Right ventricle myocardium inferior (tissue), 1 donor: ENCODE data around the gene ADPRH. TPM values are rescaled to one million over a fixed set of nuclear protein-coding genes. Genes with fewer than 3 reads are reported as not detected.
"Not testable (repeated sequence)": the region's sequence is repeated elsewhere in the genome, so short reads cannot be mapped to it uniquely, and the experiment has no call there.

Experiments used
- ATAC-seq: fragments of 200-7000 bp; cut with Tn5 transposase; one replicate; pipeline ENCODE4 v1.9.1; 2020; ENCODE audit warnings: mild to moderate bottlenecking, moderate library complexity
- DNase-seq: peaks from one replicate; pipeline ENCODE4 v3.0.0; 2021; ENCODE audit errors: missing footprints
- intact Hi-C: fragments of 100-400 bp; cut with DNase I; formaldehyde crosslinking; loops from one replicate; pipeline ENCODE4 v1.11.0; 2022
- long read RNA-seq: library from polyadenylated mRNA; unstranded; transcript quantifications from one replicate; pipeline ENCODE4 v2.0.0, GENCODE V29; 2021
- total RNA-seq: library from RNA; stranded (reverse); fragmentation: NEBNext Ultra II Directional; extraction: Animal tissue kit (Norgen Biotek cat#: 25700); gene quantifications from one replicate; pipeline ENCODE4 v1.2.1, GENCODE V29; 2021
- donor health status: DM: no; HTN: yes; CAD: no; lungs with severe emphysema.

ADPRH gene
- total RNA-seq: 10.1 TPM
- long read RNA-seq, full-length matches to known transcripts: 19 of 22 reads
- long read RNA-seq, partial matches to known transcripts: 1 of 22 reads
- long read RNA-seq, other reads (novel, unspliced or antisense): 2 of 22 reads

DNA sequence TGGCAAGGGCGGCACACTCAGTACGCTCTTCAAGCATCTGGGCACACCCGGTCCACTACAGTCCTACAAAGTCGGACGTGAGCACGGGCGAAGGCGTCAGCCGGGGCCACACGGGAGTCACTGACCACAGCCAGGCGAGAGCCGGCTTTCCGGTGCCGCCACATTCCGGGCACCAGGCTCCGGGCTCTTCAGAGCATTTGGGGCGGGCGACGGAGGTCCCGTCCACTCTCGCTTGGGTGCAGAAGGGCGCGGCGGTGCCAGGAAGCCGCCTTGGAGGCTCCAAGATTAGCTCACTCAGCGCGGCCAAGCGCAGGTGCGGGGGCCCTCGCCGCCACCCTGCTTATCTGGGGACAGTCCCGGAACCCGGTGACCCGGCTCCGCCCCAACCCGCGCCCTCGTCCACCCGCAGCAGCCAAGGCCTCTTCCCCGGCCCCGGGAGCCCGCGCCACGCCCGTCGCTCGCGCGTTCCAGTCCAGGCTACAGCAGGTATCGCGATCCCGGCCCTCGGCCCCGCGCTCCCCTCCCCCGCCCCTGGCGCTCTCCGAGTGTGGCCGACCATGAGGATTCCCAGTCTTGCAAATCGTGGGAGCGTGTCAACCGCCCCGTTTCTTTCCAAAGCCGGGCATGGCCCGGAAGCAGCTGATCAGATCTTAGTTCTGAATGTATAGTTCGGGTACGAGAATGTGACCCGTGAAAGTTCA lies at the start of gene ADPRH:
Gene ADPRH, plus strand, starts transcription at position 127 of the 701 bp plus-strand sequence. CDS start 2,678 bp downstream, outside the sequence.
- DNase-seq: peak; percentile 92
- intact Hi-C loops: loop anchor here (2.0 to 5.0 kb wide), 2 partner anchors 97 to 843 kb away; partner anchors contain the start of gene COX17
- ATAC-seq: peak; percentile 94

DNA sequence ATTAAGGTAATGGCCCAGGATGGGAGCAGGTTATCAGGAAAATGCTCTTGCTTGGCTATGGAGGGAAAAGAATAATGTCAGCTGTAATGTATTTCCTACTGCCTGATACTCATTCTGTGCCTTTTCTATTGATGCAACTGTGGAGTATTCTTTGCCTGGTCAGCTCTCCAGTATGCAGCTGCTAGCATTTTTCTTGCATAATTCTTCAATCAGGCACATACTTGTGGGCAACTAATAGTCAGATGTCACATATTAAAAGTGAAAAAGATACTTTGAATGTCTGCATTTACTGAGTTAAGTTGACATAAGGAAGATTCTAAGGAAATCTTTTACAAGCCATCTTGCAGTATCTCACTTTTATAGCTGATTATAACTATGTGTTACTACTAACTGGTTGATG lies 49.4 kb upstream of the ADPRH start:
- ATAC-seq (no peak), DNase-seq (no peak)
- intact Hi-C loops: no loop called here

GRCh38 chr3:119530456-119530855 lies 48.8 kb upstream of the ADPRH start:
- ATAC-seq: no peak
- no peak for DNase-seq
- intact Hi-C loops: no loop called here

- no peak for DNase-seq
- intact Hi-C loops: no loop called here
- no peak for ATAC-seq
These were observed 48.1 kb upstream of the ADPRH start for GRCh38 chr3:119531151-119531550.

DNA sequence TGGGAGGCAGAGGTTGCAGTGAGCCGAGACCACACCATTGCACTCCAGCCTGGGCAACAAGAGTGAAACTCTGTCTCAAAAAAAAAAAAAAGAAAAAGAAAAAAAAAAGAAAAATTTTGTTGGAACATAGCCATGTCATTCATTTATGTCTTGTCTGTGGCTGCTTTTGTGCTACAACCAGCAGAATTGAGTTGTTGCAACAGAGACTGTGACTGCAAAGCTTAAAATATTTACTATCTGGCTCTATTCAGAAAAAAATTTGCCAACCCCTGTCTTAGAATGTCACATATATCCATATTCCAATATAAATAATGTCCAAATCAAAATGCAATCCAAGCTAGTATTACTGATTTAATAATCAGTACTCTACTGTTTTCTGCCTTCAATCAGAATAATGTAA lies 45.0 kb upstream of the ADPRH start:
- intact Hi-C loops: no loop called here
- DNase-seq (no peak), ATAC-seq (no peak)

DNA sequence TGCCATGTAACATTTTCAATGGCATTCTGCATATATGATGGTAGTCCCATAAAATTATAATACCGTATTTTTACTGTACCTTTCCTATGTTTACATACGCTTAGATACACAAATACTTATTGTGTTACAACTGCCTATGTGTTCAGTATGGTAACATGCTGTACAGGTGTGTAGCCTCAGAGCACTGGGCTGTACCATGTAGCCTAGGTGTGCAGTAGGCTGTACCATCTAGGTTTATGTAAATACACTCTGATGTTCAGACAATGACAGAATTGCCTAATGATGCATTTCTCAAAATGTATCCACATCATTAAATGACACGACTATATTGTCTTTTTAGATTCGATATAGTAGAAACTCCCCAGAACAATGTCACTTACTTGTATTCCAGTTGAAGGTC lies 42.5 kb upstream of the ADPRH start:
- no peak for DNase-seq
- ATAC-seq: no peak
- intact Hi-C loops: no loop called here

DNA sequence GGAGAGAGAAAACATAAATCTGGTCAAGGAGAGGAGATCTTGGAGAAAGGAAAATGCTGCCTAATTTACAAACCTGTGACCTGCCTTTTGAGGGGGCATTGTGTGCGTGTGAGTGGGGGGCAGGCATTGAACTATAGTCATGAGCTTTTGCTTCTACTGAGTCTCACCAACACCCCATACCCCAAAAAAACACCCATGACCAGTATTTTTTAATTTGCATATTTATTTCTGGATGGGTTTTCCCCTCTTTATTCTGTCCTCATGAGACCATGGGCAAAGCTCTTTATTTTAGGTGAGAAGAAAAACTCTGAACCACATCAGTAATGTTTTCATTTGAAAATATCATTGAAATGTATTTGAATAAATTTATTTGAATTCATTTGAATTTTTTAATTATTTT lies 40.5 kb upstream of the ADPRH start:
- DNase-seq: no peak
- ATAC-seq: no peak
- intact Hi-C loops: no loop called here

GRCh38 chr3:119541547-119541946 lies 37.7 kb upstream of the ADPRH start:
- intact Hi-C loops: no loop called here
- DNase-seq (no peak), ATAC-seq (no peak)

DNA sequence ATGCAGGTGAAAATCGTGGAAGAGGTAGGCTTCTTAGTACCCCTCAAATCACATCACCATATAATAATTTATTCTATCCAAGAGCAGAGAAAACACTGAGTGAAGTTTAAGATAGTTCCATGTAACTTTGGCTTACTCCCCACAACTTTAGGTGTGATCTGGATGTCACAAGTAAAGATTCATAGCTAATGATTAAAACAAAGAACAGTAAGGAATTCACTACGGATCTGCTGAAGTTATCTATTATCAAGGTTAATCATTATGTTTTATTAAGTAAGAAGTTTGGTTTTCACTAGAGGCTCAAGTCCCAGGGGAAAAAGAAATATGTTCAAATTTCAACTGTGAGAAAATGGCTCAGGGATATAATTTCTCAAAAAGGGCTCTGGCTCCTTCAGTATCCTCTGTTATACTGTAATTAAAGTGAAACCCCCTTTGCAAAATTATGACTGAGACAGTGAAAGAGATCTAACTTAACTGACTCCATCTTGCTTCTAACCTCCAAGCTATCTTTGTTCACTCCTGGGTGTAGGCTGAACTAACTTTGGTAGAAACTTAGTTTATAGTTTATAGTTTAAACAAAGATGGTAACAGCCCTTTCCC lies 37.0 kb upstream of the ADPRH start:
- no peak for DNase-seq
- ATAC-seq: no peak
- intact Hi-C loops: no loop called here

DNA sequence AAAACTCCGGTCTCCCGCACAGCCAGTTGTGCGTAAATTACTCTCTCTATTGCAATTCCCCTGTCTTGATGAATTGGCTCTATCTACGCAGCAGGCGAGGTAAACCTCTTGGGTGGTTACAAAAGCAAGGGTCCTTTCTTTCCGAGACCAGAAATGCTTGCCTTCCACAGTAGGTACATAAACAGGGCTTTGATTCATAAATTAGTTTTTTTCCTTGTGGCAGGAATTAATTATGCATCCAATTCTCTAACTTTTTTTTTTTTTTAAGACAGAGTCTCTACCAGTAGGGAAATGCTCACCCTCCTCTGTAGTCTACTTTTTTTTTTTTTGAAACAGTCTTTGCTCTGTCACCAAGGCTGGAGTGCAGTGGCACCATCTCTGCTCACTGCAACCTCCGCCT lies 36.1 kb upstream of the ADPRH start:
- DNase-seq: no peak
- ATAC-seq: no peak
- intact Hi-C loops: no loop called here

GRCh38 chr3:119547227-119547626 lies 32.1 kb upstream of the ADPRH start:
- ATAC-seq: no peak
- intact Hi-C loops: no loop called here
- DNase-seq: no peak

DNA sequence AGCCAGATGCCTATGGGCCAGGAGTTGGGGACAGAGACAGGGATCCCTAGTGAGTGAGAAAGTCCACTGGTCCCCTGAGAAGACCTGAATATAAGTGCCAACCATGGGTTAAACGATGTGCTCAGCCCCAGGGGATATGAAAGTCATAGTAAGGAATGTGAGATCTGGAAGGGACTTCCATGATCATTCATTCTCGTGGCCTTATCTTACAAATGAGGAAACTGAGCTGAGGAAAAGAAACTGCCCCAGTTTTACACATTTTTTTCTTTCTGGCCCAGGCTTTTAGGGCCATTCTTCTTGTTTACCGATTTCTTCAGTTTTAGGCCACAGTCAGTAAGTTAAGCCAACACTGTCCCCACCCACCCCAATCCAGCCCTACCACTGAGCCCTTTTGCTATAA lies 31.0 kb upstream of the ADPRH start:
- intact Hi-C loops: no loop called here
- no peak for ATAC-seq
- DNase-seq: no peak

DNA sequence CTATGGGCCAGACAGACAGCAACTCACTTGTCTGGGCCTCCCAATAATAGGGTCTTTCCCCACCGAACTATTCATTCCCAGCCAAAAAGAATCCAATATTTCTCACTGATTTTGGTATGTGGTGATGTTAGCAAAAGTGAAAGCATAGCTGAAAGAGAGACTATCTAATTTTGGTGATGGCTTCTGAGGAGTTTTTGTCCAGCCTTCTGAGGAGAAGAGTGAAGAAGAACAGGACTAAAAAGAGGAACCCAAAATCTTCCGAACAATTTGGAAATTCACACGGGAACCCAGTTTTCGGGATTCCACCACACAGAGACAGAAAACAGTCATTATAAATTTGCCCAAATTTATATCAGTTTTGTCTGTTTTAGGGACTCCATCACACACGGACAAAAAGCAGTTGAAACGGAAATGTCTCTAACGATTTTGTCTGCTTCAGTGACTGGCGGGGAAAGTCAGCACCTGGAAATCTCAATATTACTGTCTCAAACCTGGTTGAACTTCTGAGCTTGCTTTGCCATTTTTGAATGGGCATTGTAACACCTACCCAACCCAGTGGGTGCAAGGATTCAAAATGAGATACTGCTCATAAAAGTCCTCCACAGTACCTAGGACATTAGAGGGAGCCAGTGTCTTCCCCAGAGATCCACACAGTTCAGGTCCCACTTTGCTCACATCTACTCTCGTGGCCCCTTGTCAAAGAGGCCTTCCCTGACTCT lies 28.9 kb upstream of the ADPRH start:
- DNase-seq (no peak), ATAC-seq (peak; percentile 58)
- intact Hi-C loops: loop anchor here (5.0 kb wide), 1 partner anchor 132 kb away; no protein-coding TSS in a partner anchor

GRCh38 chr3:119551598-119551997 lies 27.7 kb upstream of the ADPRH start:
- intact Hi-C loops: loop anchor here (5.0 kb wide), 1 partner anchor 131 kb away; no protein-coding TSS in a partner anchor
- DNase-seq (no peak), ATAC-seq (no peak)

- DNase-seq, ATAC-seq: not testable (repeated sequence)
- intact Hi-C loops: loop anchor here (5.0 kb wide), 1 partner anchor 129 kb away; no protein-coding TSS in a partner anchor
These were observed 26.4 kb upstream of the ADPRH start for GRCh38 chr3:119552928-119553327.

DNA sequence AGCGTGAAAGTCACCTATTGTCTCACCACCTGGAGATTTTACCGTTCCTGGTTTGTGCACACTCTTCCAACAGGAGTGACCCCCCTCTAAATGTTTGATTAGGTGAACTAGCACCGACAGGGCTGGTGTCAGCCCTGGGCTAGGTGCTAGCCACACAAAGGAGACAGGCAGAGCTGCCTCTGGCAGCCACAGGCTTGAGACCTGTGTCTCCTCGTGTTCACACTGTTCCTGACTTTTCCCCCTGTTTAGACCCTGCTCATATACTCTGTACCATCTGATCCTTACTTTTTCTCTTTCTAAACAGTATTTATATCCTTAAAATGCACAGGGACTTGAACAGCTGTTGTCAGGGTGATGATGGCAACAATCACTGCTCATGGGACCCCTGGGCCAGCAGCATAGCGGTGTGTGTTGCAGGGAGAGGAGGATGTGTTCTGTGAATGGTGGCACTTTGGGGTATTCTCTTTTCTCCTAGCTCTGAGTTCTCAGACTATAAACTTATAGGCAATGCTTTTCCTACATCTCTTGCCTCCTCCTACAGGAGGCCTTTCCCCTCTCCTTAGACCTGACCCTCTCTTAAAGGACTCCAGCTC lies 25.4 kb upstream of the ADPRH start:
- ATAC-seq (no peak), DNase-seq (no peak)
- intact Hi-C loops: loop anchor here (5.0 kb wide), 1 partner anchor 128 kb away; no protein-coding TSS in a partner anchor

GRCh38 chr3:119555309-119555735 lies 24.0 kb upstream of the ADPRH start:
- peak; percentile 13 for ATAC-seq
- intact Hi-C loops: no loop called here
- no peak for DNase-seq

DNA sequence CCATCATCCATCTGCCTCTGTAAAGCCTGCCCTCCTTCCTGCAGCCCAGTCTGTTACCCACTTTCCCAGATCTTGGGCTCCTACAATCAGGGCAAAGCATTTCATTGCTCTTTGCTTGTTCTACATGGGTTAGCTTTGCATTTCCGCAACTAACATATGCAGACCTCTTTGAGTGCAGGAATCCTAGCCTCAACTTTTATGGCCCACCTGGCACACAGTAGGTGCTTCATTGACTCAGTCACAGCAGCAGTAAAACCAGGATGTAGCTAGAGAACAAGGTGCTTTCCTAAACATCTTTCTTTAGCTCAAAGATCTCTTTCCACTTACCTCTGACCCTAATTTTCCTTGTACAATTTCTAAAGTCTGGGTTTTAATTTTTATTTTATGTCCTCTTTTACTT lies 23.4 kb upstream of the ADPRH start:
- no peak for ATAC-seq
- intact Hi-C loops: no loop called here
- DNase-seq: no peak

DNA sequence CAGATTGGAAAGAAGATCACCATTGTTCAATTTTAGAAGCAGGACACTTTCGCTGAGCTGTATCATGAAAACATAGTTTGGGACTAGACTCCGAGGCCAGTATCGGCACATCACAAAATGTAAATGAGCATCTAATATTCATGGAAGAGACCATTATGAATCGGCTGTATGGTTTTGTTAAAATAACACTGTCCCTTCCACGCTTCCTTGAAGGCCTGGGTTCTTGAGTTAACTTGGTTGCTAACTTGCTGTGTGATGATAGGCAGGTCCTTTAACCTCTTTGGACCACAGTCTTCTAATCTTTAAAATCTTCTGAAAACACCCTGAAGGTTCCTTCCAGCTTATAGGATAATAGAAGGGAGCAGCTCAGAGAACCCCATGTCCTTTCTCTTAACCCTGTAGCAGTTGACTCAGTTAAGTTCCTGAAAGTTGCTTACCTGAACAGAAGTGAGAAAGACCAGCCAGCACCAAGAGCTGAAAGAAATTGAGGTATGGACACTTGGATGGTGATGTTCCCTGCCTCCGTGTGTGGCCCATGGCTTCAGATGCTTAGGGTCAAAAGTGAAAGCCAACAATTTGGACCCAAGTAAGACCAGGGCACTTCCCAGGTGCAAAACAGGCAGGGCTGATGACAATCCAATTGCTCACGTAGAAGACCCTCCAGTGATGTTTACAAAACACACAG lies 22.0 kb upstream of the ADPRH start:
- intact Hi-C loops: no loop called here
- no peak for DNase-seq
- ATAC-seq: no peak
